Stimulated activated CD4-positive, alpha-beta T cell treated with anti-CD3 and anti-CD28 coated beads, TNF-alpha, amount 100 ng/mL, for 1 hour (primary cell): Measurements from ENCODE around the gene ST3GAL2.
"Not testable (repeated sequence)": the region's sequence is repeated elsewhere in the genome, so short reads cannot be mapped to it uniquely, and the experiment has no call there.

Experiments
- DNase-seq, 3 donors: peaks; one replicate each; pipeline ENCODE4 v3.0.0-alpha.2; 2020; ENCODE audit warnings: low read depth in 3 of 3, low spot score in 1 of 3

The ST3GAL2 gene

GRCh38 chr16:70388006-70388680 lies 50.8 kb downstream of the ST3GAL2 start:
- no peak for DNase-seq

GRCh38 chr16:70386289-70386986 lies 52.5 kb downstream of the ST3GAL2 start:
- DNase-seq, result not testable (repeated sequence)

GRCh38 chr16:70383421-70383960 lies 55.4 kb downstream of the ST3GAL2 start:
- no peak for DNase-seq

- DNase-seq, result no peak
Measured at GRCh38 chr16:70381604-70382342, 57.1 kb downstream of the ST3GAL2 start.

GRCh38 chr16:70380919-70381603 lies 57.8 kb downstream of the ST3GAL2 start:
- peak; percentile 85 to 90 (median 87) for DNase-seq

GRCh38 chr16:70380248-70380918 lies 58.5 kb downstream of the ST3GAL2 start:
- peak; percentile 12 to 64 (median 35) for DNase-seq

- no peak for DNase-seq
Measured at GRCh38 chr16:70378869-70379493, 59.9 kb downstream of the ST3GAL2 start.

- DNase-seq, result no peak
Measured at GRCh38 chr16:70377782-70378181, 61.1 kb downstream of the ST3GAL2 start.

GRCh38 chr16:70375636-70376611 lies 63.0 kb downstream of the ST3GAL2 start:
- DNase-seq, result no peak

- no peak for DNase-seq
Measured at GRCh38 chr16:70374213-70374612, 64.7 kb downstream of the ST3GAL2 start.

- DNase-seq, result no peak
Measured at GRCh38 chr16:70372921-70373728, 65.8 kb downstream of the ST3GAL2 start.

GRCh38 chr16:70370924-70371323 lies 68.0 kb downstream of the ST3GAL2 start:
- no peak for DNase-seq

- DNase-seq, result not testable (repeated sequence)
Measured at GRCh38 chr16:70370145-70370544, 68.8 kb downstream of the ST3GAL2 start.

- no peak for DNase-seq
Measured at GRCh38 chr16:70364399-70364798, 74.5 kb downstream of the ST3GAL2 start.

- no peak for DNase-seq
Measured at GRCh38 chr16:70359552-70359951, 79.3 kb downstream of the ST3GAL2 start.

- DNase-seq, result no peak
Measured at GRCh38 chr16:70349783-70350182, 89.1 kb downstream of the ST3GAL2 start.

- no peak for DNase-seq
Measured at GRCh38 chr16:70348991-70349390, 89.9 kb downstream of the ST3GAL2 start.

GRCh38 chr16:70345840-70346239 lies 93.1 kb downstream of the ST3GAL2 start:
- DNase-seq, result no peak
